ENCODE results near the gene TDG. TPM values are rescaled to one million over a fixed set of nuclear protein-coding genes. Genes with fewer than 3 reads are reported as not detected.
"Not testable (repeated sequence)": the region's sequence is repeated elsewhere in the genome, so short reads cannot be mapped to it uniquely, and the experiment has no call there.

TDG gene
- total RNA-seq, 2 experiments from 2014 or later, result 37.4 to 37.5 TPM

DNA sequence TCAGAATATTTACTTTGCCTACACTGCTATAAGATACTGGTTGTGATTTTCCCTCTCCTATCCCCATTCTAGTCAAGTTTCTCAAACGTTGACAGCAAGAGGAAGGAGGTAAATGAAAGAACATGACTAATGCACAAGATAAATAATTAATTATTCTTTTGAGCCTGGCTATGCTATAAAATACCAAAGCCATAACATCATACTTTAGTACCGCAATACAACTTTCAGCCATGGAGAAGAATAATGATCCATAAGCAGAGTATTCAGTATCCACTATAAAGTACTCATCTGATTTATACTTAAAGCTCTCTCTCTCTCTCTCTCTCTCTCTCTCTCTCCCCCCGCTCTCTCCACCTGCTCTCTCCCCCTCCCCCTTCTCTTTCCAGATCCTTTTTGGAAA lies 41.3 kb downstream of the TDG start:
- Mint-ChIP-seq H3K36me3 (ENCODE audit: low read depth) (no peaks in the 10 kb centered on the region), H3K4me3 (no peak overlapping the region), H3K4me1 (ENCODE audit: low read depth) (no peaks in the 10 kb centered on the region), H3K27ac (no peak overlapping the region), H3K27me3 (peaks cover 11% of the 10 kb centered on the region), H3K9me3 (no peaks in the 10 kb centered on the region)
- CTCF ChIA-PET, result interaction anchor here (1.3 kb wide), 1 partner anchor 8 kb away, joined by 3 read pairs; no protein-coding TSS in a partner anchor
- POLR2A ChIA-PET, result no interaction called here
- ATAC-seq, result no peak
- TF ChIP-seq, protein P1, sequence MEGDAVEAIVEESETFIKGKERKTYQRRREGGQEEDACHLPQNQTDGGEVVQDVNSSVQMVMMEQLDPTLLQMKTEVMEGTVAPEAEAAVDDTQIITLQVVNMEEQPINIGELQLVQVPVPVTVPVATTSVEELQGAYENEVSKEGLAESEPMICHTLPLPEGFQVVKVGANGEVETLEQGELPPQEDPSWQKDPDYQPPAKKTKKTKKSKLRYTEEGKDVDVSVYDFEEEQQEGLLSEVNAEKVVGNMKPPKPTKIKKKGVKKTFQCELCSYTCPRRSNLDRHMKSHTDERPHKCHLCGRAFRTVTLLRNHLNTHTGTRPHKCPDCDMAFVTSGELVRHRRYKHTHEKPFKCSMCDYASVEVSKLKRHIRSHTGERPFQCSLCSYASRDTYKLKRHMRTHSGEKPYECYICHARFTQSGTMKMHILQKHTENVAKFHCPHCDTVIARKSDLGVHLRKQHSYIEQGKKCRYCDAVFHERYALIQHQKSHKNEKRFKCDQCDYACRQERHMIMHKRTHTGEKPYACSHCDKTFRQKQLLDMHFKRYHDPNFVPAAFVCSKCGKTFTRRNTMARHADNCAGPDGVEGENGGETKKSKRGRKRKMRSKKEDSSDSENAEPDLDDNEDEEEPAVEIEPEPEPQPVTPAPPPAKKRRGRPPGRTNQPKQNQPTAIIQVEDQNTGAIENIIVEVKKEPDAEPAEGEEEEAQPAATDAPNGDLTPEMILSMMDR (IDR thresholded peaks at IDR 0.05), result no peak
- DNase-seq, result no peak
- intact Hi-C loops (cut with micrococcal nuclease), result no loop called here

DNA sequence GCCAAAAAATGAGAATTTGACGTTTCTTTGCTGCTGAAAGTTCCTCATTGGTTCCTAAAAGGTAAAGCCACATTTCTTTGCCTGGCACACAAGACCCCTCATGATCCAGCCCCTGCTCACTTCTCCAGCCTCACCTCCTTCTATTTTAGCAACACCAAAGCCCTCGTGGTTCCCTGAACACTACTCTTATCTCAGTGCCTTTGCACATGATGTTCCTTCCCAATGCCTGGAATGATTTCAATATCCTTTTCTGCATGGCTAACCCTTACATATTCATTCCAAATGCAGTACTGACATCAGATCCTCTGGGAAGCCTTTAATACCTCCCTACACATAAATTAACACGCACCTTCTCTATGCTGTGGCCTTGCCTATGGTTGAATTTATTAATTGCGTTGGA lies 44.4 kb downstream of the TDG start:
- no peak for ATAC-seq
- CTCF ChIA-PET, result no interaction called here
- H3K4me1 Mint-ChIP-seq (ENCODE audit: low read depth), result no peaks in the 10 kb centered on the region
- intact Hi-C loops (cut with micrococcal nuclease), result no loop called here
- H3K36me3 Mint-ChIP-seq (ENCODE audit: low read depth), result no peaks in the 10 kb centered on the region
- no peak for DNase-seq
- no peaks in the 10 kb centered on the region for H3K9me3 Mint-ChIP-seq
- no peak overlapping the region for H3K4me3 Mint-ChIP-seq
- TF ChIP-seq, protein P1 (IDR thresholded peaks at IDR 0.05), result no peak
- POLR2A ChIA-PET, result no interaction called here
- H3K27me3 Mint-ChIP-seq, result peaks cover 6% of the 10 kb centered on the region
- no peak overlapping the region for H3K27ac Mint-ChIP-seq

DNA sequence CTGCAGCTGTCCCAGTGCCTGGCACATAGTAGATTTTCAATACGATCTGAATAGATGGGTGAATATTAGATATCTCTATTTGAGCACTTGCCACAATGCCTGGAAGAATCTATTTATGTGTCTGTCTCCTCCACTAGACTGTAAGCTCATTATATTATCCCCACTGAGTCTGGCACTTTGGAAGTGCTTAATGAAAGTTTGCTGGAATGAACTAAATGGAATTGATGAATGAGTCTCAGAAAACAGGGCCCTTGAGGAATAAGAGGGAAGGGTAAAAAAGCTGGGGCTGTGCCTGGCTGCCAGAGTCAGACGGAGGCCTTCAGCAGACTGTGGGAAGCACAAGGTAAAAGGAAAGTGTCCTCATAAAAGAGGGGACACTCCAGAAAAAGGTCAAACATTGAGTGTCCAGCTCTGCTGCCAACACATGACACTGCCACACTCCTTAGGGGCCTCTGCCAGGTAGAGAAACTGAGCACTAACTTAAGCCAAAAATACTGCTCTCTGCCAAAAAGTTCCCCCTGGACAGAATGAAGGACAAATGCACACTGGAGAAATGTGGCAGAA lies 45.0 kb downstream of the TDG start:
- DNase-seq (no peak), ATAC-seq (no peak)
- H3K4me1 Mint-ChIP-seq (ENCODE audit: low read depth), result no peaks in the 10 kb centered on the region
- ChIA-PET CTCF (no interaction called here), POLR2A (no interaction called here)
- H3K4me3 Mint-ChIP-seq, result no peak overlapping the region
- H3K27me3 Mint-ChIP-seq, result peaks cover 6% of the 10 kb centered on the region
- intact Hi-C loops (cut with micrococcal nuclease), result no loop called here
- H3K27ac Mint-ChIP-seq, result no peak overlapping the region
- H3K9me3 Mint-ChIP-seq, result no peaks in the 10 kb centered on the region
- H3K36me3 Mint-ChIP-seq (ENCODE audit: low read depth), result no peaks in the 10 kb centered on the region
- TF ChIP-seq, protein P1 (IDR thresholded peaks at IDR 0.05), result no peak

DNA sequence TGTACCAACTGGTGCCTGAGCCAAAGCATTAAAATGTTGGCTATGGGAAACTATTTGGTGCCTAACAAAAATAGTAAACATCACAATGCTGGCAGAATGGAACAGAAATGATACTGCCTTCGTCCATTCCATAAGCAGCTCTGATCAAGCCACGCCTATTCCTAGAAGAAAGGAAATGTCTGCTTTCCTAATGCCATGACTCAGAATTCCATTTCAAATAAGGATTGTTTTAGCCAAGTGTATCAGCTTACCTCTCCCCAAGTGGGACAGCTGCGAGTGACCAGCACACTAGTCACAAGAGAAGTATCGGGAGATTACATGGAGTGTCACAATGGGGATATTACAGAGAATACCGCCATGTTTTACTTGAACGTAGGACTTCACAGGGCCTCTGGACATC lies 45.6 kb downstream of the TDG start:
- POLR2A ChIA-PET, result no interaction called here
- no peaks in the 10 kb centered on the region for H3K9me3 Mint-ChIP-seq

DNA sequence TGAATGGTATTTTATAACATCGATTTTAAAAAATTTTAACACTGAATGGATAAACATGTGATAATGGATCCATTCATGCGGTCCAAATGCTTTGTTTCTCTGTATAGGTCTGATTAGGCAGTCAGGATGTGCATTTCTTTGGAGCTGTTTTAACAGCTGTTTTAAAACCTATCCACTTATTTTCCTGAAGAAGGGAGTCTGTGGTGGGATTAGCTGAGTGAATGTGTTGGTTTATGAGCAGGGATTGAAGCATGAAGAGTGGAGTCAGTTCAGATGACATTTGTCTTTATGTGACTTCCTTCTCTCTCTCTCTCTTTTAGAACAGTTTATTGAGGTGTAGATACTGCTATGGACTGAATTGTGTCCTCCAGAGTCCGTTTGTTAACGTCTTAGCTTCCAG lies 46.7 kb downstream of the TDG start:
- intact Hi-C loops (cut with micrococcal nuclease), result no loop called here
- ChIA-PET POLR2A (no interaction called here), CTCF (no interaction called here)
- Mint-ChIP-seq H3K4me1 (ENCODE audit: low read depth) (no peaks in the 10 kb centered on the region), H3K4me3 (no peak overlapping the region), H3K27me3 (peaks cover 4% of the 10 kb centered on the region), H3K27ac (no peak overlapping the region), H3K36me3 (ENCODE audit: low read depth) (no peaks in the 10 kb centered on the region), H3K9me3 (no peaks in the 10 kb centered on the region)
- DNase-seq (no peak), ATAC-seq (no peak)
- TF ChIP-seq, protein P1 (IDR thresholded peaks at IDR 0.05), result no peak

More for the DNA sequence above, 45.6 kb downstream of the TDG start:
- Mint-ChIP-seq H3K36me3 (ENCODE audit: low read depth) (no peaks in the 10 kb centered on the region), H3K27me3 (peaks cover 4% of the 10 kb centered on the region), H3K4me3 (no peak overlapping the region), H3K4me1 (ENCODE audit: low read depth) (no peaks in the 10 kb centered on the region), H3K27ac (no peak overlapping the region)
- DNase-seq (no peak), ATAC-seq (no peak)
- TF ChIP-seq, protein P1 (IDR thresholded peaks at IDR 0.05), result no peak
- intact Hi-C loops (cut with micrococcal nuclease), result no loop called here
- CTCF ChIA-PET, result no interaction called here

DNA sequence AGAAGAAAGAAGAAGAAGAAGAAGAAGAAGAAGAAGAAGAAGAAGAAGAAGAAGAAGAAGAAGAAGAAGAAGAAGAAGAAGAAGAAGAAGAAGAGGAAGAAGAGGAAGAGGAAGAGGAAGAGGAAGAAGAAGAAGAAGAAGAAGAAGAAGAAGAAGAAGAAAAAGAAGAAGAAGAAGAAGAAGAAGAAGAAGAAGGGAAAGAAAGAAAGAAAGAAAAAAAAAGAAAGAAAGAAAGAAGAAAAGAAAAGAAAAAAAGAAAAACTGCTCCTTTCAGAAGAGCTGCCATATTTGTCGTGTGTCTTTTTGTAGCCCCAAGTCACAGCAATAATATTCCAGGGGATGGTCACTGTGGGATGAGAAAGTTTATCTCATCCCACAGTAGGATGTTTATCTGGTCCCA lies 56.2 kb downstream of the TDG start:
- H3K4me3 Mint-ChIP-seq; H3K9me3 Mint-ChIP-seq; POLR2A ChIA-PET; H3K27ac Mint-ChIP-seq; CTCF ChIA-PET; intact Hi-C loops (cut with micrococcal nuclease); DNase-seq; H3K27me3 Mint-ChIP-seq; H3K4me1 Mint-ChIP-seq (ENCODE audit: low read depth); ATAC-seq; H3K36me3 Mint-ChIP-seq (ENCODE audit: low read depth): not testable (repeated sequence)

All from activated CD8-positive, alpha-beta T cell treated with anti-CD3 and anti-CD28 coated beads for 36 hours (primary cell).